GM18909 (cell line): ENCODE results near the gene ROBO1.

Experiments used
- ATAC-seq: cut with Tn5 transposase; IDR thresholded peaks from one replicate; pipeline ENCODE4 v1.9.1; 2021; ENCODE audit warnings: mild to moderate bottlenecking; ENCODE audit not compliant: unreplicated experiment, poor library complexity

Gene ROBO1

GRCh38 chr3:79392479-79392878 is 375.3 kb downstream of the ROBO1 start:
- ATAC-seq = no peak

GRCh38 chr3:79390352-79390751 is 377.4 kb downstream of the ROBO1 start:
- no peak for ATAC-seq

- ATAC-seq = no peak
Observed at GRCh38 chr3:79385211-79385610, 382.6 kb downstream of the ROBO1 start.

GRCh38 chr3:79383402-79384012 is 384.3 kb downstream of the ROBO1 start:
- ATAC-seq = no peak

GRCh38 chr3:79380581-79380980 is 387.2 kb downstream of the ROBO1 start:
- no peak for ATAC-seq

GRCh38 chr3:79378064-79378463 is 389.7 kb downstream of the ROBO1 start:
- ATAC-seq = no peak

- ATAC-seq = no peak
Observed at GRCh38 chr3:79369306-79369705, 398.5 kb downstream of the ROBO1 start.

- ATAC-seq = no peak
Observed at GRCh38 chr3:79368403-79368802, 399.4 kb downstream of the ROBO1 start.

GRCh38 chr3:79367803-79368202 is 400.0 kb downstream of the ROBO1 start:
- no peak for ATAC-seq

GRCh38 chr3:79367066-79367465 is 400.7 kb downstream of the ROBO1 start:
- no peak for ATAC-seq

- no peak for ATAC-seq
Observed at GRCh38 chr3:79366414-79366813, 401.4 kb downstream of the ROBO1 start.

GRCh38 chr3:79364784-79365183 is 403.0 kb downstream of the ROBO1 start:
- ATAC-seq = no peak

- no peak for ATAC-seq
Observed at GRCh38 chr3:79362571-79363270, 405.1 kb downstream of the ROBO1 start.

GRCh38 chr3:79361748-79362378 is 405.9 kb downstream of the ROBO1 start:
- peak; percentile 70 for ATAC-seq

- ATAC-seq = no peak
Observed at GRCh38 chr3:79358327-79358726, 409.5 kb downstream of the ROBO1 start.

- no peak for ATAC-seq
Observed at GRCh38 chr3:79354179-79354688, 413.6 kb downstream of the ROBO1 start.

GRCh38 chr3:79351699-79352098 is 416.1 kb downstream of the ROBO1 start:
- ATAC-seq = no peak

GRCh38 chr3:79344876-79345871 is 422.6 kb downstream of the ROBO1 start:
- no peak for ATAC-seq

GRCh38 chr3:79341961-79342360 is 425.8 kb downstream of the ROBO1 start:
- ATAC-seq = no peak

GRCh38 chr3:79339846-79340245 is 428.0 kb downstream of the ROBO1 start:
- ATAC-seq = no peak
